Activated T-cell treated with anti-CD3 and anti-CD28 coated beads for 4 hours (primary cell): ENCODE data around the gene TH.
A peak's percentile ranks its signal among the peaks of the same experiment; 100 is the strongest.

Experiments
- DNase-seq: peaks from one replicate; pipeline ENCODE4 v3.0.0-alpha.2; 2020

TH gene

DNA sequence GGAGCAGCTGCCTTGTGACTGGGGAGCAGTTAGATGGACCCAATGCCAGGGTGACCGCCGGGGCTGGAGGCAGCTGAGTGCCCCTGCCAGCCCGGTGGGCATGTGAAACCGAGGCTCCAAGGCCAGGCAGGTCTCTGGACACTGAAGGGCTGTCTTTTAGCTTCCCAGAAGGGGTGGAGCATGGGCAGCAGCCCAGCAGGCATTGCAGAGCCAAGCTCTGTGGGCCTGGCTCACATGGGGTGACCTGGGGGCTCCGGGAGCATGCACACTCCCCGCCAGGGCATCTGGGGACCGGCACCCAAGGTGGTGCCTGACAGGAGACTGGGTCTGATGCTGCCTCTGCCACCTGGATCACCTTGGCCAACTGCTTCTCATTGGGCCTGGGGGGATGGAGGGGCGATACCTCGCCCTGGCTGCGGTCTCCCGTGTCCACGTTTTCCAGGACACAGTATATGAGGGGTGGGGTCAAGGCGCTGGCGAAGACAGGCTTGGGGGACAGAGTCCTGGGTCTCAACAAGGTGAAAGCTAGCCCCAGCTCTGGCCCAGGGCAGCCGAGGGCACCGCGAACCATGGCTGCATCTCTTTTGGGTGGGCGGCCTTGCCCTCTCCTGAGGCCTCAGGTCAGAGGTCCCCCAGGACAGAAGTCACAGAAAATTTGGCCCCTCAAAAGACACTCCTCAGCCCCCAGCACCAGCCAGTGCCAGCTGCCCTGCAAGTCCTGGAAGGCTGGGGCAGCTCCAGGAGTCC, 14.1 kb downstream of the TH start:
- DNase-seq: no peak

DNA sequence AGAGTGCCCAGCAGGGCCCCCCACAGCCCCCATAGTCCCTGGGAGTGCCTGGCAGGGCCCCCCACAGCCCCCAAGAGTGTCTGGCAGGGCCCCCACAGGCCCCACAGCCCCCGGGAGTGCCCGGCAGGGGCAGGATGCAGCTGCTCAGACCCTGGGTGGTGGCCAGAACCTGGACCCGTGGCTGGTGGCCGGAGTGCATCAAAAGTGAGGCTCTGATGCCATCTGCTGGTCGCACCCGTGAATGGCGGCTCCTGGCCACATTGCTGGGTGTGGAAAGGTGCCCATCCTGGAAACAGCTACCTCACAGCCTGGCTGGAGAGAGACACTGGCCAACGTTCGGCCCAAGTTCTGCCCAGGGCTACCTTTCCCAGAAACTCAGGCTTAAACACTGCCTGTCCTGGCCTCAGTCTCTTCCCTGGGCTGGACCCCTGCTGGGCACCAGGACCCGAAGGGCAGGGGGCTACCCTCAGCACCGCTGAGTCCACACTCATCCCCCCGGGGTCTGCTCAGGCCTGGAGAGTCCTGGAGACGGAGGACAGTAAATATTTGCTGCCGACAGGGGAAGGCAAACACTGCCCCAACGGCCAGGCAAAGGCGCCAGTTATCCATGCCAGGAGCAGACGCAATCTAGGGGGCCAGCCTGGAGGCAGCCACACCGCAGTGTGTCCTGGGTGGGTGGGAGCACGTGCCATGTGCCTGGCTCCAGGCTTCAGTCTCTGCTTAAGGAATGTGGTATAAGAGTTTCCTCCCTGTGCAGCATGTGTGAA, 15.0 kb downstream of the TH start:
- peak; percentile 36 for DNase-seq

DNA sequence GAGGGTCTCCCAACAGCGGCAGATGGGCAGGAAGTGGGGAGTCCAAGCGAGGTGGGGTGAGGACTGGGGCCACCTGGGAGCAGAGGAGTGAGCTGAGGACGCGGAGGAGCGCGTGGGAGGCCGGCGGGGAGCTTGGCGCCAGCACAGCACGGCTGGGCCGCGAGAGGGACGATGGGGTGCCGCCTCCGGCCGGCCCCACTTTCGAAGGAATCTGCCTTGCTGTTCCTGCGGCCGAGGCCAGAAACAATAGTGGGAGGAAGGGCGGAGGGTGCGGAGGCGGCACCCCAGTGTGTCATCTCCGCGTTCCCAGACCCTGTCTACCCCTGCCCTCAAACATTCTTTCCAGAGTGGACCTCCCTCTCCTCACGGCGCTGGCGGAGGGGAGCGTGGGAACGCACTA, 16.1 kb downstream of the TH start:
- DNase-seq: no peak

DNA sequence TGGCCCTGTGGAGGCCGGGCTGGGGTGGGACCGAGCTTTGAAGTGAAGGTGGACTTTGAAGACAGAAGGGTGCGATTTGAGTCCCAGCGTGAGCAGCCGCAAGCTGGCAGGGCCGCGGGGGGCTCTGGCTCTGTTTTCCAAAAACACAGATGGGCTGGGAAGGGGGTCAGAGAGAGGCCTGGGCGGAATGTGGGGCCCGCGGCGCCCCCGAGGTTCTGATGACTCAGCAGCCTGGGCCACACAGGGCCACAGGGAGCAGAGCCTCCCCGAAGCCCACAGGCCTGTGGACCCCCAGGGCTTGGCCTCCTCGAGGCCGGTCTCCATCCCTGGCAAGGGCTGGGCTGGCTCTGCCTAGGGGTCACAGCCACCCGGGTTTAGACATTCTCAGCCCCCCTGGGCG, 16.7 kb downstream of the TH start:
- no peak for DNase-seq

DNA sequence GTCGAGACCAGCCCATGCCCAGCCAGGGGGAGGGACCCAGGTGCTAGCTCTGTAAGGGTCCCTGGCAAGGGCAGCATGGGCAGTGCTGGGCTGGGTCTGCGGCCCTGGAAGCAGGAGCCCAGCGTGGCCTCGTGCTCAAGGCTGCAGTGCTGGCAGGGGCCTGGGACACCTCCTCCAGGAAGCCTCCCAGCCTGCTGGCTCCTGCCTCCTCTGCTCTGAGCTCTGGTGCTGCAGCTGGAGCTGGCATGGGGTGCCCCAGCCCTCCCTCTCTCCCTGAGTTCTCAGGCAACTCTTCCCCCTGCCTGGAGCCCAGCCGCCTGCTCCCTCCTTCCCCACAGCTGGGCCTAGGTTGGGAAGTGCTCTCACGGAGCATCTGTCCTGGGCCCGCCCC, 17.4 kb downstream of the TH start:
- DNase-seq: no peak

DNA sequence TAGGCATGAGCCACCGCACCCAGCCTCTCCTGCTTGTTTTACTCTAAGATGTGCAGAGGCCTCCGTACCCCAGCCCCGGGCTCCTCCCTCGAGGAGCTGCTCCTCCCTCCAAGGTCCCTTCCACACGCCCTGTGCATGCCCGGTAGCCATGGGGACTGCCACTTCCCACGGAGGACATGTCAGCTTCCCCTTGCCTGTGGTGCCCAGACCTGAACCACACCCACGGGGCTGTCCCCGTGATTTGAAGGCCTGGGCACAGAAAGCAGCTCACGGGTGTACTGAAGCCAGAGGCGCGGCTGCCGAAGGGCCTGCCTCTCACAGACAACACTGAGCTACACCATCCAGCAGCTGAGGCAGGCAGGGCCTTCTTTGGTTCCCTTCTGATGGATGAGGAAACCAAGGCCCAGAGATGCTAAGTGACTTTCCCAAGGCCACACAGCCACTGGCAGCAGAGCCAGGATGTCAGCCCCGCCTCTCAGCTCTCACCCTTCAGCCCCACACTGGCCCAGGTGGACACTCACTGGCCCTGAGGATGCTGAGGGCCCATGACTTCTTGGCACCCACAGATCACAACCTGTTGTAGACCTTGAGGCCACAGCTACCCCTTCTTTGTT, 17.9 kb downstream of the TH start:
- DNase-seq: no peak

DNA sequence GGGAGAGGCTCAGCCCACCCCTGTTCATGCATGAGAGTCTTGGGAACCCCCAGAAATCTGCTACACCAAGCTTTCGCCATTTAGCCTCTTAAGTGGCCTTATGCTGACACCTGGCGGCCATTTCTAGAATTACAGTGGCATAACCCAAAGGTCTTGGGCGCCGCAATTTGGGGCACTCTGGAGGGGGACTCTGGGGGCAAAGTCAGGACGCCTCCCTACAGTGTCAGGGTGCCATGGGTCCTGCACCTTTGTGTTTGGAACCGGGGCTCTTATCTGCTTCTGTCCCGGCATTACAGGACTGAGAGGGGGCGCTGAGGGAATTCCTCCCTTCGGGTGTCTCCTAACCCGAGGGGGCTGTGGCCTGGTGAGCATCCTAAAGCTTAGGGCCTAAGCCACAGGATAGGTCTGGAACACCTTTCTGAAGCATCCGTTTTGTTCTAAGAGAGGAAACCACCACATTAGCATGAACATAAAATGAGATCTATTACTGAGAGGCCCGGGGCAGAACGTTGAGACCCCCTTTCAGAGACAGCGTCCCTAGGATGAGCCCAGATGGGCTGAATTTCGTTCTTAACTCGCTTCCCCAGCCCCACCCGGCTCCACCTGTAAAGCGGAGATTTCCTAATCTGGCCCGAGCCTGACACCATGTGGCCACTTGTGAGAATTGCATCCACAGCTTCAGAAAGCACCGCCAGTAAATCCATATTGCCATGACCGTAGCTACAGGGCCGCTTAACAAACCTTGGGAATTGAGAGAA, 19.9 kb downstream of the TH start:
- peak; percentile 78 for DNase-seq

DNA sequence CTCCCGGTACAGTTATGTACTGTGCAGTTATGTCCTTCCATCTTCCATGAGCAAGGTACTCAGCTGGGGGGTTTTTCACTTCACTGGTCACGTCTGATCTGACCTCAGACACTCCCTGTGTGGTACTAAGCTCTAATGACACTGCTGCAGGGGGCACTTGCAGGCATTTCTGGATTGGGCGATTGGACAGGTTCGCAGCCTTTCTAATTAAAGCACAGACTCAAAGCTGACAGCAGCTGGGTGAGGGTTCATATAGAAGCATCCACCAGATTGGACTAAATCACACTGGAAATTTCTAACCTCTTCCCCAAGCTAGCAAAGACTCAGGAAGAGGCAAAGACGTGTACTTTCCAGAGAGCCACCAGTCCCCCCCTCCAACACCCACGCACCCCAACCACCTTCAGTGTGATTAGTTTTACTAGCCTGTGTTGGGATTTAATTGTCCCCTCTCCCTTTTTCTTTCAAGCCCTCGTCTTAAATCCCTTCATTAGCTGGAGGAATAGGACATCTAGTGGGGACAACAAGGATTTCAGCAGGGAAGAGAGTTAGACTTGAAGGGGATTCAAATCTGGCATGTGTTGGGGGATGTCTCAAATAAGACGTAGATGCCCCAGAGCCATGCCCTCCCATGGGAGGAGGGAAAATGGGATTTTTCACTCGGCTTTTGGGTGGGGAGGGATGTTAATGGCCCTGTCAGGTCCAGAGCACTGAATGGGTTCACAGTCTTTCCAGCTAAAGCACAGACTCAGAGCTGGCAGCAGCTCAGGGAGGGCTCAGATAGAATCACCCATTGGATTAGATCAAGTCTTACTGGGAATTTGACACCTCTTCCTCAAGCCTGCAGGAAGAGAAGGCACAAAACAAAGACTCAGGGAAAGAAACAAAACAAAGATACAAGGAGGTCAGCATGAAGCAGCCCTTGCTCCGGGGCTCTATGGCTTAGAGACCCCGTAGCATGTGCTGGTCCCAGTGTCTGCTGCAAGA, 21.5 kb downstream of the TH start:
- DNase-seq: no peak

DNA sequence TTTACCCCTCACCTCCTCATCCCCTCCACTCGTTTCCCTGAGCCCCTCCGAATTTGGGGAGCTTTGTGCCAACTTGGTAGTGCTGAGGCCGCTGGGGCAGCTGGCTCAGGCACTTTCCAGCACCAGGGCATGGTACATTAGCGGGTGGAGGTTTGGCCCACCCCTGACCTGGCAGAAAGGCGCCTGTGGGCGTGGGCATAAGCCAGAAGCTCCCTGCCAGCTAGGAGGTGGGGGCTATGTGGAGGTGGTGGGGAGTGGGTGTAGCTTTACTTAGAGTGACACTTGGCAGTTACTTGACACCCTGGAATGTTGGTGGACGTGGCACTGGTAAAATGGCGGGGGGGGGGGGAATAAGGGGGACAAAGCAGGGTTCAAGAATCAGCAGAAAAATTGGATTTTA, 22.2 kb downstream of the TH start:
- no peak for DNase-seq

DNA sequence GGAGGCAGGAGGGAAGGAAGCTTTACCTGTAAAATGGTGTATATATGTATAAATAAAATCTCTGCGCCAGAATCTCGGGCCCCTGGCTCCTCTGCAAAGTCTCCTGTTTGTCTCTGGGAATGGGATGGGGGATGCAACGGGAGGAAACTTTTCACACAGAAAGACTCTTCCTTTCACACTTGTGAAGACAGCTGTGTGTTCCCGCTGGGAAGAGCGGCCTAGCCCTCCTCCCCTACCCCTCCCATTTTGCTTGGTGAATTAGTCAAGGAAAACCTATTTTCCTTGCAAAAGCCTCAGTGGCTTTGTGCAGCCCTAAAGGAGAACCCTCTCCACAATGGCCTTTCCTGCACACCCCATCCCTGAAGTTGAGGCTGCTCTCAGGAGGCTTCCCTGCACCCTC, 23.0 kb downstream of the TH start:
- no peak for DNase-seq

DNA sequence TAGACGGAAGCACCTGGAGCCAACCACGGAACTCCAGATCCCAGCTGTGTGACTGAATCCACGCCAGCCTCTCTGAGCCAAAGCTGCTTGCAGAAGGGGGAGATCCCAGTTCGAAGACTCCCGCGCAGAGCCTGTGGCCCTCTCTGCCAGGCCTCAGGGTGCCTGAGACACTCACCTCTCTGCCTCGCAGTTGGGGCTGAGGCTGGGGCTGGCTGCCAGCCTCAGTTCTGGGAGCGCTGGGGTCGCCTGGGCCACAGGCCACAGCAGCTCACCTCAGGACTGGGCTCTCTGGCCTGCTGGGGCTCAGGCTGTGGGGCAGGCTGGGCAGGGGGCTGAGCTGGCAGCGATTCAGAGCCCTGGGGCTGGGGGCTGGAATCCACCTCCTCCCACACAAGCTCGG, 24.2 kb downstream of the TH start:
- no peak for DNase-seq

DNA sequence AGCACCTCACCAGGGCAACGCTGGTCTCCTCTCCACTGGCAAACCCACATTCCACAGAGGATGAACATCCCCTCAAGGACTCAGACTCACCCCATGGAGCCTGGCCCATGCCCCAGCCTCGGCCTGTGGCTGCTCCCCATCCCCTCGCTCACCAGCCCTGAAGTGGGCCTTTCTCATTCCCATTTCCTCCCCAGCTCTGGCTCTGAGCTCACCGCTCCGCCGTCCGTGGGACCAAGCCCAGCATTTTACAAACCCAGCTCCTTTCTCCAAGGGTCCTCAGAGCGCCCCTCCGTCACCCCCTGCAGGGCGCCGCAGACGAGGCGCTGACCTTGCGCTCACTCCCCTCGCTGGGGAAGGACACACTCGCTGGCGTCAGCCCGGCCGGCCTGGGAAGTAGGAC, 25.6 kb downstream of the TH start:
- DNase-seq: no peak

DNA sequence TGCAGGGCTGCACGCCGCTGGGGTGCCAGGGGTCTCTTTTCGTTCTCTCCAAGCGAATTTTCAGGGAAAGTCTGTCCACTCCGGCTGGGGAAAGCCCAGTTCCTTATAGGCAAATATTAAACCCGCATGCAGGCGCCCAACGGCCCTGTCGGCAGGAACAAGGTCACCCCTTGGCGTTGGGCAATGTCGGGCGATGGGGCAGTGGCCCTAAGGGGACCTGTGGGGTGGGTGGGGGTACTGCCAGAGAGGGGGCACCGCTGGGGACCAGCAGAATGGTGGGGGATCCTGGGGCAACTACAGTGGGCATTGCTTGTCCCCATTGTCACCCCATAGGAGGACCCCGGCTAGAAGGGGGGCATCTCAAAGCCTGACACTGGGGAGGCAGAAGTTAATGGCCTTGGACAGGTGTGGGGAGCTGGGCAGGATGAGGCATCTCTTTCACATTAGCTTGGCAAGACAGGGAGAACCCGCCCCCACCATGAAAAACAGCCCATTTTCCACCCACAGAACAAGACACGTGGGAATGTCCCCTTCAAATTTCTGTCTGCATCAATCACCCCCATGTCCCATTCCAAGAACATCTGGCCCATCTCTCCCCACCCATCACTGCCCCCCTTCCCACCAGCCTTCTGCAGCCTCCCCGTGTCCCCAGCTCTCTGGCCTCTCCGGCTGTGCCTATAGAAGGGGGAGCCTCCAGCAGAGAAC, 26.9 kb downstream of the TH start:
- no peak for DNase-seq

DNA sequence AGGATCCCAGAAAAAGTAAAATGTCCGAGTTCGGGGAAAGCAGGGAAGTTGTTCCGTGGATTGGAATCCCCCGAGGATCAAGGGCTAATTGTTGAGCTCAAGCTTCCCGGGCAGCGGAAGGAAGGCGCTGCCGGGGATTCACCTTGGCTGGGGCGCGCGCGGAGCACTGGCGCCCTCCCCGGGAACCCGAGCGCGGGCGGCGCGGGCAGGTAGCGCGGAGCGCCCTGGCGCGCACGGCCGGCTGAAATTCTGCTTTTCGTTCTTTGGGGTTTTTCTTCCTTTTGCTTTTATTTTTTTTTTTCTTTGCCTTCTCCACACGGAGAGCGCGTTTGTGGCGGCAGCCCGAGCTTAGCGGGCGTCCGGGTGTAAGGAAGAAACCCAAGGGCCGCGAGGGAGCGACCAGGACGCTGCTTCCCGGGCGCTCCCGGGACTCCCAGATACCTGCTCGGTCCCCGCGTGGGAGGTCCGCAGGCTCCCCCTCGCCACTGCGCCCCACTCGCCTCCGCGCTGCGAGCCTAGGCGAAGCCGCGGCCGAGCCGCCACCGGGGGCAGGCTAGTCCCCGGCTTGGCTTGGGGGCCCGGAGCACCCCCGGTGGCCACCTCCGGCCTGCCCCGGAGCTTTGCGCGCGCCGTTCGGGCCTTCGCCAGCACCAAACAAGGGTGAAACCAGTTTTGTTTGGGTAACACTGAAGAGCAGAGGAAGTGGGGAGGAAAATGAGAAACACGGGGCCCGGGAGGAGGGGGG, 27.6 kb downstream of the TH start:
- DNase-seq: no peak

DNA sequence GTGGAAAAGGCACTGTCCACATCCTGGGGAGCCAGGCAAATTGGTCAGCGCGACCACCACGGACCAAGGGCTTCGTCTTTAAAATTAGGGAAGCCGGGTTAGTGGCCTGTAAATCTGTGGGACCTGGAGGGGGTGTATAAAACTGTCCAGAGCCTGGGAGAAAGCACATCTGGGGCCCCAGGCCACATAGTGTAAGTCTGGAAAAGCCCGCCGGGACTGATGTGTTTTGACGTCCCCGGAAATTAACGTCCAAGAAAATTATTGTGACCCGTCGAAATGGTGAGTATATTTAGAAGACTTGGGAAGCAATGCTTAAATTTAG, 28.2 kb downstream of the TH start:
- DNase-seq: no peak

DNA sequence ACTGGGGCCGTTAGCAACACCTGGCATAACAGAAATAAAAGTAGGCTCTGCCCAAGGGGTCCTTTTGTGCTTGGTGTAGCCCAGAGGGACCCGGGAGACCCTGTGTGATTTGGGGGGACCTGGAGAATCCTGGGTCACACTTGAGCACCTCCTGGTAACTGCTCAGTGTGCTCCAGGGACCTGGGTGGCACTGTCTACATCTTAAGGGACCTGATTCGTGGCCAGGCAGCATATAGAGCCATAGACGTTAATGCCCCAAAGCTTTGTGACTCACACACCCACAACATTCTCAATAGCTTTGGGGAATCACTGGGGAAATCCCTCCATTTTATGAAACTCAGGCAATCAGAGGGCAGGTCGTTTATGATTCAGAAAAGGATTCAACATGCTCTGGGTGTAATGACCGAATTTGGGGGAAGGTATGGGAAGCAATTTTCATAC, 28.8 kb downstream of the TH start:
- no peak for DNase-seq

DNA sequence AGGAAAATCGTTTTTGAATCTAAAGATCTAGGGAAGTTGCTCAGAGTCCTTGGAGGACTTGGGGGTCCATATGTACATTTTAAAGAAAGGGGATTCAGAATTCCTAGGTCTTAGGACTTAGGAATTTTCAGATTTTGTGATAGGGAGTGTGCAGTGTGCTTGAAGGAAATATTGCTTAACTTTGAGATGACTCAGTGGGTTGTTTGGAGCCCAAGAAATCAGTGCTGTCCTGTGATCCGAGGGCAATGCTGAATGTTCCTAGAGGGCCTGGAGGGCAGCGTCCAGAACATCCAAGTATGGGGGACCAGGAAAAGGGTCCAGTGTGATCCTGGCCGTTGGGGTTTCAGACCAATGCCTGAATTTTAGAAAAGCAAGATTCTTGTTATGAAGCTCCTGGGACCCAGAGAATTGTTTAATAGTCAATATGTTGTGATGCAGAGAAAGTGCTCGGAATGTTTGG, 29.3 kb downstream of the TH start:
- DNase-seq: no peak

DNA sequence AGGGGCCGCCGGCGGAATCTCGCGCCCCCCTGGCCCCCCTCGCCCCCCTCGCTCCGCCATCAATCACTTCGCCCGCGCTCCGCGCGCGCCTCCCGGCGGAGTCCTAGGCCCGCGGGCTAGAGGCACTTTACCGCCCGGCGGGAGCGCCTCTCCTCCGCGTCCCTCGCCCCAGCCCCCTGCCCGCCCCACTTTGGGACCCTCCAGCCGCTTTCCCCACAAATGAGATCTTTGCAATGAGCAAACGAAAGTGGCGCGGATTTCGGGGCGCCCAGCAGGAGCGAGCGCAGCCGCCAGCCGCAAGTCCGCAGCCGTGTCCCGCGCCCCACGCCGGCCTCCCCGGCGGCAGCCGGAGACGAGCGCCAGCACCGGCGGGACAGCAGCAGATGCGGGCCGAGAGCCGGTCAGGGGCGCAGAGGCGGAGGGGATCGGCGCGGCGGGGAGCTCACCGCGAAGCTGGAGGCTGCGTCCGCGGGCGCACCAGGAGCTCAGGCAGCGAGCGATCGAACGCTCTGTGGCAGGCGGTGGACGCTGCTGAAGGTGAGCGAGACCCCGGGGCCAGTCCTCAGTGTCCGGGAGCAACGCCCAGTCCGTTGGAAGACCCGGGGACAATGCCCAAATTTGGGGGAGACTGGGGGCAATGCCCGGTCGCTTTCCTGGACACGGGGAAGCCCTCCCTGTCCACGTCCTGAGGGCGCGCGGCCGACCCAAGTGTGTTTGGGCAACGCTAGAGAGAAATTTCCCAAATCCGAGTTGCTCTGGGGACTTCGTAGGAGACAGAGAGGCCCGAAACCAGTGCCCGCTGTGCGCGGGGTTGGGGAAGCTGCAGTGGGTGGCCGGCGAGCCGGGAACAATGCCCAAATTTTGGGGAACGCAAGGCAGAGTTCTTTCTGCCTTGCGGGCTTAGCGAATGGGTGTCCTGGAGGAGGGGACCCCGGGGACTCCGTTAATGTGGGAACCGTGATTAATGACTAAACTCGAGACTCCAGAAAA, 30.9 kb downstream of the TH start:
- no peak for DNase-seq

DNA sequence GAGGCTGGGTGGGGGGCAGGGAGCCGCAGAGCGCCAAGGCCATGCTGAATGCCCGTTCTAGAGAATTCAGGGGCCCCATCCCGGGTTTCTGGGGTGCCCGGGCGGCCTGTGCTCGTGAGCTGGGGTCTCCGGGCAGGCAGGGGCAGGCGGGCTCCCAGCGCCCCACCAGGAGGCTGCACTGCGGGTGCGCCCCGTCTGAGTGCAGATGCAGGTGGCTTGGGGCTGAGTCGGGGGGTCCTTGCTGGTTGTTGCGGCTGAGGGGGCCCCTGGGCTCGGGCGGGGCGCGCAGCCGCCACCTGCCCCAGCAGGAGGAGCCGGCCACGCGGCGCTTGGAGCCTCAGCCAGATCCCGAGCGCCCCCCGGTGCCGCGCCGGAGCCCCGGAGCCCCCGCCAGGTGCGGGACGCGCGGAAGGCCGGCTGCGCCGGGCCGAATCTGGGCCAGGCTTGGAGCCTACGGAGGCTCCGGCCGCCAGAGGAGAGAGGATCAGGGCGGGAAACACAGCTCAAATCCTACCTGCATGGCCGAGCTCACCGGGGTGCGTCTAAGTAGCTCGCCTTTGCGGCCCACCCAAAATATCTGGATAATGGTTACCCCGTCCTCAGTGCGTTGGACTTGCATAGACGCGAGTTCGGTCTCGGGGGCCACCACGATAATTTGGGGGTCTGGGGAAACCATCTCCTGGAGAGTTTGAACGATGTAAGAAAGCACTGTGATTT, 31.8 kb downstream of the TH start:
- no peak for DNase-seq
